GM18907 (cell line): ENCODE results near the gene UGT2B7.
A peak's percentile ranks its signal among the peaks of the same experiment; 100 is the strongest.

ENCODE experiments used
- ATAC-seq: cut with Tn5 transposase; IDR thresholded peaks from one replicate; pipeline ENCODE4 v1.9.1; 2021; ENCODE audit warnings: mild to moderate bottlenecking, moderate library complexity; ENCODE audit not compliant: unreplicated experiment

The UGT2B7 gene

DNA sequence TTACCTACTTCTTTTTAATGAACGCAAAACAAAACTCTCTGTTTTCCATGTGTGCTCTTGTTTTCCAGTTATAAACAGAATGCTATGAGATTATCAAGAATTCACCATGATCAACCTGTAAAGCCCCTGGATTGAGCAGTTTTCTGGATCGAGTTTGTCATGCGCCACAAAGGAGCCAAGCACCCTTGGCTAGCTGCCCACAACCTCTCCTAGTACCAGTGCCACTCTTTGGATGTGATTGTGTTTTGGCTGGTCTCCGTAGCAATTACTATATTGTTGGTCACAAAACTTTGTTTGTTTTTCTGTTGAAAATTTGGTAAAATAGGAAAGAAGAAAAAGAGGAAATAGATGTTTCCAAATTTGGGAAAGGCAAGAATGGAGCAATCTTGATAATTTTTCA, 51.1 kb downstream of the UGT2B7 start:
- ATAC-seq: no peak

DNA sequence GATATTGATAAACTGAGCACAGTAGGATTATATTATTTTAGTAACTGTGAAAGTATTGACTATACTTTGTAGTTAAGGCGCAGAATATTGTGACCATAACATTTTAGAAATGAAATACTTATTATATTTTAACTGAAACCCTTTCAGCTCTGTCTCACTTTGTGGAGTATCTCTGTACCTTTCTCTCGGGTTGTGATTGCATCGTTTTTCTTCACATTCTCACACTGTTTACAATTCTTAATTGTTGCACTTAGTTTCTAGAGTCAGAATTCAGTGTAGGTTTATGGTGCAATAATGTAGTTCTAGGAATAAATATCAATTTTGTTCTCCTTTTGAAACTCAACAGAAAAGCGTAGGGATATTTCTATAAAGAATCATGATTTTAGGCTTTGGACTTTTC, 57.7 kb downstream of the UGT2B7 start:
- no peak for ATAC-seq

DNA sequence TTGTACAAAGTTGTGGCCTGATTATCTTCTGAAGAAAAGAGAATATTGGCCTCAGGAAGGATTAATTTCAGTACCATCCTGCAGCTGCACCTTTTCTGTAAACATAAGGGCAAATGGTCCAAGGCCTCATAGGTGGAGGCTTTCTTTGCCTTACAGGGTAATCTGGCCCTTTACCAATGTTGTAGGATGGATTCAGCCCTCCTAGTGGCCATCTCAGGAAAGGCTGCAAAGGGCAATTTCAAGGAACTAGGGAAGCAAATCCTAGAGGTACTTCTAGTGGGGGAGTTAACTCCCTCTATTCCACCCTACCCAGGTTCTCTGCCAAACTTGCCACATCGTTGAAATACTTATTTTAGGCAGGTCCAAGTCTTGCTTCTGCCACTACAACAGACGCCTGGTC, 60.6 kb downstream of the UGT2B7 start:
- peak; percentile 59 for ATAC-seq
